Large intestine (tissue), 3 donors: ENCODE measurements around the gene ARG1. TPM values are rescaled to one million over a fixed set of nuclear protein-coding genes. Genes with fewer than 3 reads are reported as not detected.

Experiments used
- DNase-seq, 2 donors: peaks; one replicate each; pipeline versions ENCODE4 v3.0.0 to v3.0.0-alpha.2; 2013
- H3K27ac ChIP-seq: one replicate; pipeline ENCODE4 v1.5.1; 2013; ENCODE audit warnings: low read length
- H3K27me3 ChIP-seq: 2 replicates; pipeline ENCODE4 v1.6.1; 2013; ENCODE audit warnings: low read length; ENCODE audit not compliant: control insufficient read depth, insufficient read depth
- H3K36me3 ChIP-seq: 2 replicates; pipeline ENCODE4 v1.6.1; 2013; ENCODE audit warnings: low read length; ENCODE audit not compliant: control insufficient read depth, insufficient read depth
- H3K4me1 ChIP-seq: one replicate; pipeline ENCODE4 v1.6.1; 2013; ENCODE audit warnings: low read length; ENCODE audit not compliant: control insufficient read depth, insufficient read depth
- H3K4me3 ChIP-seq: one replicate; pipeline ENCODE4 v1.5.1; 2013; ENCODE audit warnings: low read length
- H3K9me3 ChIP-seq: one replicate; pipeline ENCODE4 v1.6.1; 2013; ENCODE audit warnings: mild to moderate bottlenecking, low read depth, low read length, moderate library complexity; ENCODE audit not compliant: control insufficient read depth
- WGBS: methylation state at CpG from one replicate; pipeline ENCODE4 v1.1.5; 2013; ENCODE audit warnings: low lambda C conversion rate; ENCODE audit not compliant: insufficient coverage; 5-methylcytosine and 5-hydroxymethylcytosine counted together
- polyA plus RNA-seq: library from polyadenylated mRNA; unstranded; fragments of 120-200 nt; gene quantifications from one replicate; pipeline ENCODE4 v1.2.1, GENCODE V29; 2013

The ARG1 gene
- polyA plus RNA-seq, 1 donor: 0.72 TPM

DNA sequence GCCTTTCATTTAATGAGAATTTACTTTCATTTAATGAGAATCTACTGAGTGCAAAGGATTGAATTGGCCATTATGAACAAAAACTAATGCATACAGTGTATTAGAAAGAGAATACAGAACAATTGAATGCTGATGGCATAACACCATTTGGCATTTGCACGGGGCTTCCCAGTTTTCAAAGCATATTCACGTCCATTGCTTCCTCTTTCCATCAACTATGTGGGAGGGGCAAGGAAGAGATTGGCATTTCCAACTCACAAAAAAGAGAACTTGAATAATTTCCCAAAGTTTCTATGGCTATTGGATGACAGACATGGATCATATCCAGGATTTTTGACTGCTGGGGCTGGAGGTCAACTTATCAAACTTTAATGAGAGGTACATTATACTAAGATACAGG is 23.2 kb upstream of the ARG1 start:
- Histone ChIP-seq H3K27me3 (no peaks in the 10 kb centered on the region), H3K9me3 (no peaks in the 10 kb centered on the region), H3K4me3 (no peak overlapping the region), H3K27ac (no peak overlapping the region), H3K4me1 (no peaks in the 10 kb centered on the region), H3K36me3 (no peaks in the 10 kb centered on the region)
- WGBS: no CpG with 5 or more reads among the region's 2 CpGs
- DNase-seq: no peak

DNA sequence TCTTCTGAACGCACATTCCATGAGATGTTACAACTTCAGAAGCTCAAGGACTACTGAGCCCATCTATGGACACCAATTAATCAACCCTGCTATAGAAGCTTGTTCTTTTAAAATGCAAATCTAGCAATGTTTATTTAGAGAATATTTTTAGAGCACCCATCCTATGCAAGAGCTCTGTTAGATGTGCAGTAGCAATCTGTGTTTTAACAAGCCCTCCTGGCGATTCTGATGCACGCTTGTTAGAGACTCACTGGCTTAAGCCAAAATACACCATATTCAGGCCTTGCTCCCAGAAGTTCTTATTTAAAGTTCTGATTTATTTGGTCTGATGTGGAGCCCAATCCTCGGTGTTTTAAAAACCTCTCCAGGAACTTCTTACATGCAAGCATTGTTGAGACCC is 21.1 kb upstream of the ARG1 start:
- Histone ChIP-seq H3K27ac (no peak overlapping the region), H3K4me1 (no peaks in the 10 kb centered on the region), H3K4me3 (no peak overlapping the region), H3K36me3 (no peaks in the 10 kb centered on the region), H3K27me3 (no peaks in the 10 kb centered on the region), H3K9me3 (no peaks in the 10 kb centered on the region)
- WGBS: no CpG with 5 or more reads among the region's 4 CpGs
- DNase-seq: no peak

DNA sequence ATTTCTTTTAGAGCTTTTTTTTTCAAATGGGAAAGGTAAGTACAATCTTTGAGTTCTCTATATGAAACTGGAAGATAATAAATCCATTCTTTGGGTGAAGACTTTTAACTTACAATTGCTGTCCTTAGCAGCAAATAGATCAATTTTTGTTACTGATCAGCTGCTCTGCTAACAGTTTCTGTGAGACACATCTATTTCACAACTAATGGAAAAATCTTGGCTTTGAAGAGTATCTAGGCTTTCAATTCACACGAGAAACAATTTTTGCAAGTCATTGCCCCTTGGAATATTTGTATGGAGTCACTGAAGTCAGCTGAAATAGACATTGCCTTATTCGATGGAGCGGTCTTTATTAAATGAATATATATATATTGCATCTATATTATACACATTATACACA is 20.5 kb upstream of the ARG1 start:
- no peaks in the 10 kb centered on the region for H3K36me3 ChIP-seq
- no peaks in the 10 kb centered on the region for H3K4me1 ChIP-seq
- no peaks in the 10 kb centered on the region for H3K9me3 ChIP-seq
- no peak for DNase-seq
- H3K27ac ChIP-seq: no peak overlapping the region
- no peaks in the 10 kb centered on the region for H3K27me3 ChIP-seq
- WGBS: 60% methylated on average over 1 of the region's 3 CpGs
- H3K4me3 ChIP-seq: no peak overlapping the region

DNA sequence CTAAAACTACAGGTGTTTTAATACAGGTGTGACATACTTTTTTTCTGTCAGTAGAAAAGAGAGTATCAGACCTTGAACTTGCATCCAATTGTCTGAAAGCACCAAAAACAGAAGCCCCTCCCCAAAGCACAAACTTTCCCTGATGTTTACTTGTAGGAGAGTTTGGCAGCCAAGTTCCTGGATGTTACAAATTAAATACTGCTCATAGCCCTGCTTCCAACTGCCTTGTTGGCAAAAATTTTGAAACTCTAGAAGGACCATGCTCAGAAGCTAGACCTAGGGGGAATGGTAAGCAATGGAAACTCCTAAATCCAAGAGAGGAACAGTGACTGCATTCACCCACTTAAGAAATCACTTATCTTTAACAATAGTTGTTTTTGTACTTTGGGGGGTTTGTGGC is 17.0 kb upstream of the ARG1 start:
- DNase-seq: no peak
- H3K36me3 ChIP-seq: no peaks in the 10 kb centered on the region
- no peaks in the 10 kb centered on the region for H3K4me1 ChIP-seq
- H3K9me3 ChIP-seq: no peaks in the 10 kb centered on the region
- H3K27me3 ChIP-seq: no peaks in the 10 kb centered on the region
- no peak overlapping the region for H3K27ac ChIP-seq
- H3K4me3 ChIP-seq: no peak overlapping the region

DNA sequence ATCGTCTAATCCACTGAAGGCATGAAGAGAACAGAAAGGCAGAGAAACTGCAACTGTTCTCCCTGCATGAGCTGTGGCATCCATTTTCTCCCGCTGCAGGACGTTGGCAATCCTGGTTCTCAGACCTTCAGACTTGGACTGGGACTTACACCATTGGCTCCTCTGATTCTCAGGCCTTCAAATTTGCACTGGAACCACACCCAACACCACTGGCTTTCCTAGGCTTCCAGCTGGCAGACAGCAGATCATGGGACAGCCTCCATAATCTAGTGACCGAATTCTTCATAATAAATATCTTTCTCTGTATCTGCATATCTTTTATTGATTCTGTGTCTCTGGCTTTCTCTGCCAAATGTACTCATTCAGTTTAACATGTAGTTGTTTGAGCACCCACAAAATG is 14.1 kb upstream of the ARG1 start:
- H3K9me3 ChIP-seq: no peaks in the 10 kb centered on the region
- no peak for DNase-seq
- no peaks in the 10 kb centered on the region for H3K27me3 ChIP-seq
- no CpG with 5 or more reads among the region's 4 CpGs for WGBS
- no peaks in the 10 kb centered on the region for H3K36me3 ChIP-seq
- H3K4me1 ChIP-seq: no peaks in the 10 kb centered on the region
- H3K4me3 ChIP-seq: no peak overlapping the region
- H3K27ac ChIP-seq: no peak overlapping the region

DNA sequence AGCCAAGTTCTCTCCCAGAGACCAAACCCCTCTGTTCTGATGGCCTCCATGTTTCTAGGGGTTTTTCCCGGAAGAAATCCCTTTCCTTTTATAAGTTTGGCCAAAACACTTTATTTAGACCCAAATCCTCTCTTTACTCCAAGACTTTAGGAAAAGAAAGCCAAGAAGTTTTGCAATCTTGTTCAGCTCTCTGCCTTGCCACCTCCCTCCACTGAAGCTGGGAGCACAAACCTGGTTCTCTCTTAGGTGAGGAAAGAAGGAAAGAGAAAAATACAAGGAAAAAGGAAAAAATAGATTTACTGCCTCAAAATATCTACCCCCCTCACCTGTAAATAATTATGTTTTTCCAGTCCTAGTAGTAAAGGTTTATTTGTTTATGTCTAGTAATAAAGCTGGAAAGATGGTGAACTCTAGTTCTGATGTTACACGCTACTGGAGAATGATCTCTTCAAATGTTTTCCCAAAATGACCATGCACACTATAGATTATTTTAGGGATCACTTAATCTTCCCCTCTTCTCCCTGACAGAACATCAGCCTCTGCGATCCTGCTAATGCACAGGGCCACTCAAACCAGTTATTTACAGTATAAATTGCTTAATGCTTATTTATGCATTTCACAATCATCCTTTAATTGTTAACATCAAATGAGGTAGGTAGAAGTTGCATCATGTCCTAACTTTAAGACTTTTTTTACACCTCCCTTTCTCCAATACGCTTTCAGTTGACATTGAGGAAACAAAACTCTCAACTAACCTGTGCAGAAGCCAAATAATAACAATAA is 10.9 kb upstream of the ARG1 start:
- H3K27ac ChIP-seq: no peak overlapping the region
- H3K4me1 ChIP-seq: no peaks in the 10 kb centered on the region
- 92% methylated on average over 2 of the region's 4 CpGs for WGBS

DNA sequence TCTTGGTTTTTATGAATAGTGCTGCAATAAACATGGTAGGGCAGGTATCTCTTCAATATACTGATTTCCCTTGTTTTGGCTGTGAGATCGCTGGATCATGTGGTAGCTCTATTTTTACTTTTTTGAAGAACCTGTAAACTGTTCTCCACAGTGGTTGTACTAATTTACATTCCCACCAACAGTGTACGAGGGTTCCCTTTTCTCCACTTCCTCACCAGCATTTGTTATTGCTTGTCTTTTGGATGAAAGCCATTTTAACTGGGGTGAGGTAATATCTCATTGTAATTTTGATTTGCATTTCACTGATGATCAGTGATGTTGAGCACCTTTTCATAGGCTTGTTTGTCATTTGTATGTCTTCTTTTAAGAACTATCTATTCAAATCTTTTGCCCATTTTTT is 8.0 kb upstream of the ARG1 start:
- no peak overlapping the region for H3K4me3 ChIP-seq
- no peak overlapping the region for H3K27ac ChIP-seq
- H3K9me3 ChIP-seq: no peaks in the 10 kb centered on the region
- WGBS: no CpG with 5 or more reads among the region's 2 CpGs
- H3K27me3 ChIP-seq: no peaks in the 10 kb centered on the region
- DNase-seq: no peak
- no peaks in the 10 kb centered on the region for H3K4me1 ChIP-seq
- no peaks in the 10 kb centered on the region for H3K36me3 ChIP-seq

More for the DNA sequence above, 10.9 kb upstream of the ARG1 start:
- H3K4me3 ChIP-seq: no peak overlapping the region
- H3K36me3 ChIP-seq: no peaks in the 10 kb centered on the region
- DNase-seq: no peak
- H3K9me3 ChIP-seq: no peaks in the 10 kb centered on the region
- no peaks in the 10 kb centered on the region for H3K27me3 ChIP-seq

DNA sequence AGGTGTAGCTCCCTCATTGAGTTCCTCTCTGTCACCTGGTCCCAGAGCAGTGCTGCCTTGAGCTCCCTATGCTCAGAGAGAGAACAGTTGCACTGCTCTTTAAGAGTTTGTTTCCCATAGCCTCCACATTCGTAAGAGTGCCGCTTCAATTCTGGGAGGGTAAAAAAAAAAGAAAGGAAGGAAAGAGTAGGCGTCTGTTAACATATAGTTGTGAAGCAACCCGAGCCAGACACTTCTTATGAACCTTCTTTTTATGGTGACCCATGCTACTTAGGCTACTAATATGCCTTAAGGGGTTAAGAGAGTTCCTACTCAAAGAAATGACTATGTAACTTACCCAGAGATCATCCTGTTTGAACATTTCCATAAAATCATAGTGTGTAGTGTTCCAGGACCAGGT is 4.3 kb upstream of the ARG1 start:
- Histone ChIP-seq H3K4me1 (no peaks in the 10 kb centered on the region), H3K9me3 (no peaks in the 10 kb centered on the region), H3K27me3 (no peaks in the 10 kb centered on the region), H3K27ac (no peak overlapping the region), H3K4me3 (no peak overlapping the region), H3K36me3 (peaks cover 5% of the 10 kb centered on the region)
- WGBS: no CpG with 5 or more reads among the region's 4 CpGs
- DNase-seq: no peak

DNA sequence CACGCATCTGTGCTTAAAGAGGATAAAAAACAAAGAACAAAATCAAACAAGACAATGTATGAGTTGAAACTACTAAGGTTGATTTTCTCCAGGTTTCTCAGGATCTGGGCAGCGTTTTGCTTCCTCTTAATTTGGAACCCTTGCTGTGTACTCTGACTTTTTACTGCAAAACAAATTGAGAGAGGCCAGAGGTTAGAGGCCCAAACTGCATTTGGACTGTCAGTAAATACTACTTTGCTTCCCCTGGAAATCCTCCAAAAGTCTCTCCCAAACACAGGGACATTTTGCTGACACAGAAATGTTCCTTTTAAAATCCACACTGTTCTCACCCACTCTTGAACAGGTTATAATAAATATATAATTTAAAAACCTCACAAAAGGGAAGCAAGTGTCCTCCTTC is 1.1 kb downstream of the ARG1 start:
- Histone ChIP-seq H3K27me3 (no peaks in the 10 kb centered on the region), H3K4me3 (no peak overlapping the region)
- WGBS: 83% methylated on average over 1 of the region's 2 CpGs

DNA sequence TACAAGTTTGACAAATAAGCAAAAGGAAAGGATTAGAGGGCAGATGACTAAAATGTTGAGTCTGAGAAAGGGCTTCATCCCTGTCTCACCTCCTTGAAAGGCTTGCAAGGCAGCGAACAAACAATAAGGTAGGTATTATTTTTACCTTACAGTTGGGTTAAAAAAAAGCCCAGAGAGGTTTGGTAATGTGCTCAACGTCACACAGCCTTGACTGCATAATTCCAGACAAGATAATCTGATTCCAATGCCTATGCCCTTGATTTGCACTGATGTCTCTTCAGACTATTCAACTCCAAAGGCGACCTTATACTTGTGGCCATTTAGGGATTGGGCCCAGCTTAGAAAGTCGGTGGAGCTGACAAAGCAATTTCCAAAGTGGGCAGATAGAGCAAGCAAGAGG is 1.7 kb downstream of the ARG1 start:
- WGBS: 89% methylated on average over 3 of the region's 4 CpGs
- Histone ChIP-seq H3K36me3 (peaks cover 15% of the 10 kb centered on the region), H3K4me3 (no peak overlapping the region), H3K4me1 (no peaks in the 10 kb centered on the region), H3K9me3 (no peaks in the 10 kb centered on the region), H3K27ac (no peak overlapping the region), H3K27me3 (no peaks in the 10 kb centered on the region)
- no peak for DNase-seq

More for the DNA sequence above, 1.1 kb downstream of the ARG1 start:
- peaks cover 15% of the 10 kb centered on the region for H3K36me3 ChIP-seq
- H3K27ac ChIP-seq: no peak overlapping the region
- no peaks in the 10 kb centered on the region for H3K4me1 ChIP-seq
- DNase-seq: no peak
- H3K9me3 ChIP-seq: no peaks in the 10 kb centered on the region

DNA sequence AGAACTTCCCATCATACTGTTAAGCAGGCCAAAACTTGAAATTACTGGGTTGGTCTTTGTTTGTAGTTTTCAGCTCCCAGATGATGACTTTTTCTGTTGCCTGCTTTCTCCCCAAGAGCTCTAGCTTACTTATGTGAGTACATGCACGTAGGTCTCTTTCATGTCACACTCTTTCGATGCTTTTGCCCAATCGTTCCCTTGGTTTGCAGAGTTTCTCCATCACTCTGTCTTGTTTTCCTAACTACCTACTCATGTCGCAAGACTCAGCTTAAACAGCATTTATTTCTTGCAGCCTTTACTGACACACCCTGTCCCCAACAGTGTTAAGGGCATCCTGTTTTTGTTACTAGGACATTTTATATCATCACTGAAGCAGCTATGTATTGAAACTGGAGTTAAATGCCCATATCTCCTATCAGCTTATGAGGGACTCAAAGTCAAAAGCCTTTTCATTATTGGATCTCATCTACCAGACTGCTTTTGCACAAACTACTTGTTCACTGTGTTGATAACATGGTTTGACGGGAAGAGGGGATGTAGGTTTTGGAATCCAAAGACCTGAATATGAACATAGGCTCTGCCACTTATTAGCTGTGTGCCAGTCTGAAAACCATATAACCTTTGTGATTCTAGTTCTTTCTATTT is 2.9 kb downstream of the ARG1 start:
- DNase-seq: no peak
- H3K4me1 ChIP-seq: no peaks in the 10 kb centered on the region
- 100% methylated on average over 3 of the region's 5 CpGs for WGBS

More for the DNA sequence above, 2.9 kb downstream of the ARG1 start:
- Histone ChIP-seq H3K27me3 (no peaks in the 10 kb centered on the region), H3K27ac (no peak overlapping the region), H3K9me3 (no peaks in the 10 kb centered on the region), H3K4me3 (no peak overlapping the region), H3K36me3 (peaks cover 21% of the 10 kb centered on the region)
